Stimulated activated CD4-positive, alpha-beta T cell treated with anti-CD3 and anti-CD28 coated beads, Interleukin-1b, Interleukin-23, amount 100 ng/mL, for 24 hours (primary cell): ENCODE measurements around the gene ZBTB20.
A peak's percentile ranks its signal among the peaks of the same experiment; 100 is the strongest.

Experiments used
- DNase-seq, 4 experiments: peaks; one replicate each; pipeline ENCODE4 v3.0.0-alpha.2; 2020; ENCODE audit warnings: low read depth in 4 of 4, low spot score in 1 of 4

Gene ZBTB20

GRCh38 chr3:115089481-115089880 is 57.6 kb downstream of the ZBTB20 start:
- no peak for DNase-seq

- DNase-seq: no peak
Observed at GRCh38 chr3:115087512-115087911, 59.6 kb downstream of the ZBTB20 start.

- no peak for DNase-seq
Observed at GRCh38 chr3:115086344-115086743, 60.7 kb downstream of the ZBTB20 start.

- no peak for DNase-seq
Observed at GRCh38 chr3:115085197-115085865, 61.8 kb downstream of the ZBTB20 start.

- DNase-seq: no peak
Observed at GRCh38 chr3:115084686-115085085, 62.4 kb downstream of the ZBTB20 start.

GRCh38 chr3:115082260-115082659 is 64.8 kb downstream of the ZBTB20 start:
- no peak for DNase-seq

- DNase-seq: no peak
Observed at GRCh38 chr3:115081444-115081843, 65.6 kb downstream of the ZBTB20 start.

GRCh38 chr3:115077501-115078250 is 69.4 kb downstream of the ZBTB20 start:
- DNase-seq: no peak

GRCh38 chr3:115074502-115074901 is 72.6 kb downstream of the ZBTB20 start:
- DNase-seq: no peak

GRCh38 chr3:115072265-115073021 is 74.6 kb downstream of the ZBTB20 start:
- no peak for DNase-seq

GRCh38 chr3:115071601-115072000 is 75.5 kb downstream of the ZBTB20 start:
- DNase-seq: no peak

- DNase-seq: no peak
Observed at GRCh38 chr3:115071166-115071565, 75.9 kb downstream of the ZBTB20 start.

GRCh38 chr3:115068799-115069198 is 78.3 kb downstream of the ZBTB20 start:
- no peak for DNase-seq

GRCh38 chr3:115062412-115062956 is 84.6 kb downstream of the ZBTB20 start:
- no peak for DNase-seq

GRCh38 chr3:115062009-115062408 is 85.1 kb downstream of the ZBTB20 start:
- no peak for DNase-seq

- no peak for DNase-seq
Observed at GRCh38 chr3:115052906-115053305, 94.2 kb downstream of the ZBTB20 start.

- DNase-seq: no peak
Observed at GRCh38 chr3:115042351-115042750, 104.7 kb downstream of the ZBTB20 start.

- DNase-seq: peak; percentile 5 to 14 (median 10)
Observed at GRCh38 chr3:115040673-115041286, 106.3 kb downstream of the ZBTB20 start.

- no peak for DNase-seq
Observed at GRCh38 chr3:115040246-115040645, 106.8 kb downstream of the ZBTB20 start.

GRCh38 chr3:115038817-115039216 is 108.3 kb downstream of the ZBTB20 start:
- no peak for DNase-seq

GRCh38 chr3:115022835-115023398 is 124.2 kb downstream of the ZBTB20 start:
- DNase-seq: no peak
